HUES64 (cell line): ENCODE results near the gene PSMB11.

Experiments used
- H3K27ac ChIP-seq: 2 replicates; pipeline ENCODE4 v1.7.0; 2013; ENCODE audit warnings: low read depth, low read length, inconsistent platforms
- H3K27me3 ChIP-seq: 2 replicates; pipeline ENCODE4 v1.6.1; 2013; ENCODE audit warnings: mild to moderate bottlenecking, low read length; ENCODE audit not compliant: insufficient read depth
- H3K36me3 ChIP-seq: 2 replicates; pipeline ENCODE4 v1.6.1; 2013; ENCODE audit warnings: mild to moderate bottlenecking, low read length; ENCODE audit not compliant: insufficient read depth
- H3K4me1 ChIP-seq: 2 replicates; pipeline ENCODE4 v1.6.1; 2013; ENCODE audit warnings: mild to moderate bottlenecking, low read length, moderate library complexity; ENCODE audit not compliant: insufficient read depth
- H3K4me3 ChIP-seq: 2 replicates; pipeline ENCODE4 v1.5.1; 2013; ENCODE audit warnings: mild to moderate bottlenecking, low read length, moderate library complexity
- H3K9ac ChIP-seq: 2 replicates; pipeline ENCODE4 v1.6.1; 2013; ENCODE audit warnings: mild to moderate bottlenecking, low read depth, low read length
- H3K9me3 ChIP-seq: 2 replicates; pipeline ENCODE4 v1.6.1; 2013; ENCODE audit warnings: low read depth, low read length; ENCODE audit not compliant: insufficient read depth
- WGBS: fragments of 150-250, 120-280 bp; methylation state at CpG from one replicate; pipeline ENCODE4 v1.1.7; 2013; ENCODE audit warnings: missing lambda C conversion rate; 5-methylcytosine and 5-hydroxymethylcytosine counted together

Gene PSMB11

DNA sequence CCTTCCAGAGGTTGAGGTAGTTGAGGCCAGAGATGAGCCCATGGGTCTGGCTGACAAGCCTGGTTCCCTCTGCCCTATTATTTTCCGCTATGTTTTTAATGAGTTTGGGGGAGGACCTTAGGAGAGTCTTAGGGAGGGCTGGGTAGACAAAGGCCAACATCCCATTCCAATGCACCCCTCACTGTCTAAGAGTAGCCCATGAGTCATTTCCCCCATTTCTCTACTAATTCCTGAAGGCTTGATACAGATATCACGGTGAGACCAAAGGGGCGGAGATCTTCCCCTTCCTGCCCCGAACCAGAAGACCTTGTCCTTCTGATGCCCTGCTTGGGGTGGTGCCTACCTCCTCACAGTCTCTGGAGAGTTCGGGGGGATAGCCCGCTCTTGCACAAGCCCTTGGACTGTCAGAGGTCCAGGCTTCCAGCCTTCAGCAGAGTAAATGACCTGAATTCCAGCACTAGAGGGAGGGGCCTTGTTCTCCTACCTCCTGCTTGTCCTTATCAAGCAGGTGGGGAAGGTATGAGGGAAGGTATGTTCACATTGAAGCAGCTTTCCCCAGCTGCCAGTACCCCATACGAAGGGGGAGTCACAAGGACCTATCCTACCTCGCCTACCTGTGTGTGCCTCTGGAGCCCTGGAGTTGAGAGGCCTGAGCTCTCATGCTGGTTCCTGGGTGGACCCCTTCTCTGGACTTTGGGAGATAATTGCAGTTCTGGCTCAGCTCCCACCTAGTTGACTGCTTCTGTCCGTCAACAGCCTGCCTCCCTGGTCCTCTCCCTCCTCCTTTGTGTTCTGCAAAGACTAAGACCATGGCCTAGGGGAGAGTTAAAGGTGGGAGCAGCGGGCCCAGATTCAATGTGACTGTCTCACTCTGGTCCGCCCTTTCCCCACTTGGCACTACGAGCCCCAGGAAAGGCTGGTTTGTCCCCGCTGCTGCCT lies 3.7 kb downstream of the PSMB11 start:
- no peaks in the 10 kb centered on the region for H3K9me3 ChIP-seq
- 90% methylated on average over 13 of the region's 13 CpGs for WGBS
- H3K9ac ChIP-seq = no peak overlapping the region

GRCh38 chr14:23047034-23047634 lies 5.1 kb downstream of the PSMB11 start:
- Histone ChIP-seq H3K4me3 (no peak overlapping the region), H3K9me3 (no peaks in the 10 kb centered on the region), H3K4me1 (no peaks in the 10 kb centered on the region), H3K36me3 (peaks cover 6% of the 10 kb centered on the region; the same call in 1 of the 2 replicates), H3K27me3 (no peaks in the 10 kb centered on the region), H3K9ac (no peak overlapping the region), H3K27ac (no peak overlapping the region)
- 84% methylated on average over 6 of the region's 6 CpGs for WGBS

More for the DNA sequence above, 3.7 kb downstream of the PSMB11 start:
- H3K4me1 ChIP-seq = no peaks in the 10 kb centered on the region
- no peak overlapping the region for H3K4me3 ChIP-seq
- H3K36me3 ChIP-seq = peaks cover 2% of the 10 kb centered on the region; the same call in 1 of the 2 replicates
- H3K27me3 ChIP-seq = no peaks in the 10 kb centered on the region
- no peak overlapping the region for H3K27ac ChIP-seq

DNA sequence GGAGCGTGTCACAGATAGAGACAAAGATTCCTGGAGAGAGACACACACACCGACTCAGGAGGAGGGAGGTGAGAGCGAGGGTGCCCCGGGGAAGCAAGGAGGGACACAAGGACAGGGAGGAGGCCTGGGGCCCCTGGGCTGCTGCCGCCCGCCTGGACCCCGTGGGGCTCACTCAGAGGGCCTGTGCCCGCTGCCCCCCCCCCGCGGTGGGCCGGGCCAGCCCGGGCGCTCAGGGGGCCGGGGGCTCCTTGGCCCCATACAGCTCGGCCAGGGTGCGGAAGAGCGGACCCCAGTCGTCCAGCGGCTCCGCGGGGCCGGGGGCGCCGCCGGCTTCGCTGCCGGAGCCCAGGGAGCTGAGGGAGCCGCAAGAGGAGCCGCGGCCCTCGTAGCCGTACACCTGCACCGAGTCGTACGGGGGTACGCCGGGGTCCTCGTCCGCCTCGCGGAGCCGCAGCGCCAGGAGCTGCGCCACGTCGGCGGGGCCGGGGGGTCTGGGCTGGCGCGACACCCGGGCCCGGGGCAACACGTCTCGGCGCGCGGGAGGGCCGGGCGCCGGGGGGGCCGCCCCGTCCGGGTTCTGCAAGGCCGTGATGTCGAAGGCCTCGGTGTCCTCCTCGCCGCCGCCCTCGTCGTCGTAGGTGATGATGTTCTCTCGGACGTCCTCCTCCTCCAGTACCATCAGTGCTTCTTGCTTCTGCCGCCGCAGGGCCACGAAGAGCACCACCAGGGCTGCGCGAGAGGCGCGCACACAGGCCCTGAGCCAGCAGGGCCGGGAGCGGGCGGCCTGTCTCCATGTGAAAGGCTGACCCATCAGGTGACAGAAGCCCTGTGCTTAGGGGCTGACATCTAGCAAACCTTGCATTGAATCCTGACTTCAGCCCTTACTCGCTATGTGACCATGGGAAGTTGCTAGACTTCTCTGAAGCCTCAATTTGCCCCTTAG lies 6.0 kb downstream of the PSMB11 start:
- Histone ChIP-seq H3K9ac (no peak overlapping the region), H3K4me1 (no peaks in the 10 kb centered on the region)
- 96% methylated on average over 85 of the region's 85 CpGs for WGBS

GRCh38 chr14:23049011-23049410 lies 7.0 kb downstream of the PSMB11 start:
- Histone ChIP-seq H3K4me3 (no peak overlapping the region), H3K4me1 (no peaks in the 10 kb centered on the region), H3K9me3 (no peaks in the 10 kb centered on the region), H3K27me3 (no peaks in the 10 kb centered on the region), H3K36me3 (peaks cover 18% of the 10 kb centered on the region), H3K27ac (no peak overlapping the region), H3K9ac (no peak overlapping the region)
- WGBS = 92% methylated on average over 7 of the region's 9 CpGs

More for the DNA sequence above, 6.0 kb downstream of the PSMB11 start:
- Histone ChIP-seq H3K9me3 (no peaks in the 10 kb centered on the region), H3K4me3 (no peak overlapping the region), H3K27me3 (no peaks in the 10 kb centered on the region), H3K36me3 (peaks cover 12% of the 10 kb centered on the region), H3K27ac (no peak overlapping the region)

GRCh38 chr14:23051141-23052057 lies 9.4 kb downstream of the PSMB11 start:
- Histone ChIP-seq H3K9ac (no peak overlapping the region), H3K27me3 (no peaks in the 10 kb centered on the region), H3K9me3 (no peaks in the 10 kb centered on the region), H3K4me1 (peaks cover 4% of the 10 kb centered on the region), H3K36me3 (peaks cover 22% of the 10 kb centered on the region), H3K4me3 (no peak overlapping the region), H3K27ac (no peak overlapping the region)
- WGBS = 84% methylated on average over 5 of the region's 5 CpGs

DNA sequence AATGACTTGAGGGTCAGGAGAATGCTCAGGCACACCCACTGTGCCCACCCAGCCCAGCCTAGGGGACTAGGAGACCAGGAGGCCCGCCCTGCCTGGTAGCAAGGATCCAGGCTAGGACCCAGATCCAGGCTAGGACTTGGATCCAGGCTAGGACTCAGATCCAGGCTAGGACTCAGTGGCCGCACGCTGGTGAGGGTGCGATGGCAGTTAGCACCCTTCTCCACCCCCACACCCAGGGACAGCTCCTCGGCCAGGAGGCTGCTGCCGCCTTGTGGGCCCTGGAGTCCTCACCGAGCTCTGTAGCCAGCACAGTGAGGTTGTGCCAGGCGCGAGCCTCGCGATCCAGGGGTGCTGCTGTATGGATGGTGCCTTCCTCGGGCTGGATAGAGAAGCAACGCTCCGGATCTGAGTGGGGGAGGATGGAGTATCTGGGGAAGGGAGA lies 10.2 kb downstream of the PSMB11 start:
- Histone ChIP-seq H3K36me3 (peaks cover 22% of the 10 kb centered on the region), H3K9ac (no peak overlapping the region), H3K9me3 (no peaks in the 10 kb centered on the region), H3K27me3 (peaks cover 5% of the 10 kb centered on the region; the same call in 1 of the 2 replicates), H3K27ac (no peak overlapping the region), H3K4me3 (no peak overlapping the region), H3K4me1 (peaks cover 4% of the 10 kb centered on the region)
- WGBS = 86% methylated on average over 14 of the region's 14 CpGs

GRCh38 chr14:23052671-23053070 lies 10.7 kb downstream of the PSMB11 start:
- Histone ChIP-seq H3K4me1 (peaks cover 4% of the 10 kb centered on the region), H3K27ac (no peak overlapping the region), H3K36me3 (peaks cover 22% of the 10 kb centered on the region), H3K4me3 (no peak overlapping the region), H3K27me3 (peaks cover 5% of the 10 kb centered on the region; the same call in 1 of the 2 replicates), H3K9me3 (no peaks in the 10 kb centered on the region), H3K9ac (no peak overlapping the region)
- 66% methylated on average over 3 of the region's 3 CpGs for WGBS

- H3K4me3 ChIP-seq = no peak overlapping the region
- H3K4me1 ChIP-seq = peaks cover 4% of the 10 kb centered on the region
- no peak overlapping the region for H3K27ac ChIP-seq
- H3K27me3 ChIP-seq = peaks cover 5% of the 10 kb centered on the region; the same call in 1 of the 2 replicates
- 94% methylated on average over 10 of the region's 10 CpGs for WGBS
- H3K36me3 ChIP-seq = peaks cover 24% of the 10 kb centered on the region
- H3K9ac ChIP-seq = no peak overlapping the region
- H3K9me3 ChIP-seq = no peaks in the 10 kb centered on the region
These were observed 11.4 kb downstream of the PSMB11 start for GRCh38 chr14:23053426-23053825.

DNA sequence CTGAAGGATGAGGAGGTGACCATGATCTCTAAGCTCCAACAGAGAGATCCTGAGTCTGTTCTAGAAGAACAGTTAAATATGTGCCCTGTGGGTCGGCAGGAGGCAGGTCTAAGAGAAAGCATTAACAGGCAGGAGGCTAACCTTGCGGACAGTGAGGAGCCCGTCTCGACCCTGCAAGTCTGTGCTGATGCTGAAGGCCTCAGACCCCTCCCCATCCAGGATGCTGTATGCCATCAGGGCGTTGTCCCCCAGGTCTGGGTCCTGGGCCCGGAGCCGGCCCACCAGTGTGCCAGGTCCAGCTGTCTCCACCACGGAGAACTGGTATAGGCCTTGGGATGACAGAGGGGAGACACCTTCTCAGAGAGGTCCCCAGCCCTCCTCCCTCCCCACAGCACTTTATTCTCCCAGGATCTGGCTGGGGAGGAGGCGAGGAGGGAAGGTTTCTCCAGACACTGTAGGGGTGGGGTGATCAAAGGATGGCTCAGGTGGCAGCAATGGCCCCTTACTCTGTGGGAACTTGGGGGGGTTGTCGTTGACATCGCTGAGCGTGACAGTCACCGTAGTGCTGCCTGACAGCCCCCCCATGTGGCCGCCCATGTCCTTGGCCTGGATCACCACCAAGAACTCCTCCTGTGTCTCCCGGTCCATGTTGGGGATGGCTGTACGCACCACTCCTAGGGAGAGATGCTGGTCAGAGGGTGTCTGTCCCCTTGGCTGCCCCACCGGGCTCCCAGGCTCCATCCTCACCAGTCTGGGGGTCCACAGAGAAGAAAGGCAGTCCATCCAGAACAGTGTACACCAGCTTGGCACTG lies 12.2 kb downstream of the PSMB11 start:
- Histone ChIP-seq H3K4me1 (peaks cover 4% of the 10 kb centered on the region), H3K9ac (no peak overlapping the region), H3K27me3 (peaks cover 5% of the 10 kb centered on the region; the same call in 1 of the 2 replicates), H3K27ac (no peak overlapping the region), H3K9me3 (no peaks in the 10 kb centered on the region), H3K36me3 (peaks cover 31% of the 10 kb centered on the region), H3K4me3 (no peak overlapping the region)
- WGBS = 86% methylated on average over 17 of the region's 17 CpGs
